Occipital lobe (tissue), 2 donors: ENCODE data around the gene DSCAML1. TPM values are rescaled to one million over a fixed set of nuclear protein-coding genes. Genes with fewer than 3 reads are reported as not detected.

ENCODE experiments used
- DNase-seq: peaks from one replicate; lab custom pipeline; 2025; lab: John Stamatoyannopoulos, UW
- total RNA-seq: library from RNA; depleted of rRNA; stranded (reverse); fragments of >200 nt; gene quantifications from one replicate; pipeline ENCODE4 v1.2.3, GENCODE V29; 2014

The DSCAML1 gene
- total RNA-seq, 1 donor from 2014 or later: 7.6 TPM

DNA sequence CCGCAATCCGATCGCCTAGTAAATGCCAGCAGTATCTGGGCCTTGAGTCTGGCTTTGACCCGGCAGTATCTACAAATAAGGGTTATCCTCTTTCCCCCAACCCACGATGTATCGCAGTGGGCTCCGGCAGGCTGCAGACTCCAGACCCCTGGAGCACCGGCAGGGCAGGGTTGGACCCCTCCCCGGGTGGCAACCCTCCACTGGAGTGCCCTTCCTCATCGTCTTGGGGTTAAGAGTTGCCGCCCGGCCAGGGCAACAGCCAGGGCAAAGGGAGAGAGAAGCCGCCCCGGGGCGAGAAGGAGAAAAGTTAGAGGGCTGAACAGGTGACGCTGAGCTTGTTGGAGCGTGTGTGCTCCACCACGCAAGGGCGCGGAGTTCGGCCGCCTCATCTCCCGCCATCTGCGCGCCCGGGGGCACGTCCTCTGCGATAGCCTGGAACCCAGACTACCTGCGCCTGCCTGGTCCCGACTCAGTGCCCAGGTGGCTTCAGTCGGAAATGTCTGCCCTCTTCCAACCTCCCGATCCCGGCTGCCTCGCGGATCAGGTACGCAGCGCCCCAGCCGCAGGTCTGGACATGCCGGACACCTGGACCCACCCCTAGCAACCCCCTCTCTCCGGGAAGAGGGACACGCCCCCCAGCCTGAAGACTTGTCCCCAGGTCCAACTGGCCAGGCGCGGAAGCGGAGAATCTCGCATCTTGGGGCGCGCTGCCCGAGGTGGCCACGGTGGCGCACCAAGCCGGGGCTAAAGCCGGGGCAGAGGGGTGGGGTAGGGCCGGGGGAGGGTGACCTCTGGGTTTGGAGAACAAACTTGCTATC, 1.2 kb downstream of the DSCAML1 start:
- DNase-seq: no peak

DNA sequence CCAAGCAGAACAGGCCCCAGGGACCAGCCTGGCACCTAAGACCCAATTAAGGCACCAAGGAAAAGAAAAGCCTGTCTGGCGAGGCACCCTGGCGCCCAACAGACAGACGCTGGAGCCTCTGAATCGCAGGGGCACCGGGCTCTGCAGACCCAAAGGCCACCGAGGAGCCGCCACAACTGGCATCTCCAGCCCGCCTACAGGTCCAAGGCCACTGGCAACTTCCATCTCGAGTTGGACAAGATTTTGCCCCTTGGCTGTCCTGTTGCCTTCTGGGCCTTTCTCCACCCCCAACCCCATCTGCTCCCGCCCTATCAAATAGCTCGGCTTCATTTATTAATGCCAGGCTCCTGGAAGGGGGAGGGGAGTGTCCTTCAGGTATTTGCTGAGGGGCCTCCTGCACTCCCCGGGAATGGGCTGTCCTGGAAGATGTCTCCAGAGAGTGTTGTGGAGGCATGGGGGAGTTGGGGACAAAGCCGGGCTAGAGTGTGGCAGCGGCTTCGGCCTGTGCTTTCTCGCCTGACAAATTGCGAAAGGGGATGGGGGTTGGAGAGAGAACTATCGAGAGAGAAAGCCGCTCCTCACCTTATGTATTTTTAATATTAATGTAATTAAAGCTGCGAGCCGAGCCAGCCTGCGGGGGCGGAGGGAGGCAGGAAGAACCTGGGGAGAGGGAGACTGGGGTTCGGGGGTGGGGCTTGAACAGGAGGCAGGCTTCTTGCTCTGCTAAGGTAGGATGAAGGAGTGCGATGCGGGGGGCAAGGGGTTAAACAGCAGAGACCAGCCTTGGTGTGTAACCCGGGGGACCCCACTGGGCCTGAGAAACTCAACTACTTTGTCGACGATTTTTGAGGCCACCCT, 2.0 kb downstream of the DSCAML1 start:
- DNase-seq: no peak

DNA sequence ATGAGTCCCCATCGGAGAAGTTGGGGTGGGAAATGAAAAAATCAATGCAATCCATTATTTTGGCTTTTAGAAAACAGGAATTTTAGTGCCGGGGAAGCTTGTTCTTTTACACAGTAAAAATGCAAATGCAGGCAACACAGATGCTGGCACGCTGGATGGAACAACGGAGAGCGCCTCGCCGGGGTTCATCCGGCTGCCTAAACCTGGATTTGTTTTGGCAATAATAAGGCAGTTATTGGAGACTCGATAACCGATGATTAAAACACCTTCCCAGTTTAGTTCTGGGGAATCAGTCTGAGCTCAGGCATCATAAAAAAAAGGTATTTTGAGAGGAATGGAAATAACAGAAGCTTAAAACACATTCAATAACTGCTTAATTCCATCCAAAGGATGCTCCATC, 2.9 kb downstream of the DSCAML1 start:
- DNase-seq: peak; percentile 35

DNA sequence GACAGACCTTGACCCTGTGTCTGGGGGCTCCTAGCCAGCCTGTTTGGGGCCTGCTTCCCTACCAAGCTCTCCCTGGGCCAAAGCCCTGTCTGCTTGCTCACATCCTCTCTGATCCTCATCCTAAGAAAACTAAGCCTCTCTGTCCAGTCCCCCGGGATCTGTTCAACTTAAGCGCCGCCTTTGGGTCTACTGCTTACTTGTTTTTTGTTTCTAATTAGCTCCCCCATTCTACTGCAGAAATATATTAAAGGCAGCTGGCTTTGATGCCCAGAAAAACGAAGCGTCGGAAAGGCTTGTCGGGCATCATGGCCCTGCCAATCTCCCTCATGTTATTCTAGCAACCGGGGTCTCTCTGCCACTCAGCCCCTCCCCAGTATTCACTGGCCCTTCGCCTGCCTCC, 3.4 kb downstream of the DSCAML1 start:
- no peak for DNase-seq

DNA sequence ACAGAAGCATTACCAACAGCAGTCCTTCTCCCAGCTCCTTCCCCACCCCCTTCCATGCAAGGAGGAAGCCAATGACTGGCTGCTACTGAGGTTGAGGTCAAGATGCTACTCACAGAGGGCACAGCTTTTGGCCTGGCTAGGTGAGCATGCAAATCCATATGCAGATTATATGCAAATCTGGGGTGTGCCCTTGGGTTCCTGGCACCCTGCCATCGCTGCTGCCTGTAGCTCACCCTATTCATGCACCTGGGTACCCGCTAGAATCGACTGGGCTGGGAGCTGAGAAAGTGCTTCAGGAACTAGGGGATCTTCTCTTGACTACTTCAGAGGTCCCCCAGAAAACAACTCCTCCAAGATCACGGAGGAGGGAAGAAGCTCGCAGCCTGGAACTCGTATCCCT, 4.0 kb downstream of the DSCAML1 start:
- DNase-seq: no peak

DNA sequence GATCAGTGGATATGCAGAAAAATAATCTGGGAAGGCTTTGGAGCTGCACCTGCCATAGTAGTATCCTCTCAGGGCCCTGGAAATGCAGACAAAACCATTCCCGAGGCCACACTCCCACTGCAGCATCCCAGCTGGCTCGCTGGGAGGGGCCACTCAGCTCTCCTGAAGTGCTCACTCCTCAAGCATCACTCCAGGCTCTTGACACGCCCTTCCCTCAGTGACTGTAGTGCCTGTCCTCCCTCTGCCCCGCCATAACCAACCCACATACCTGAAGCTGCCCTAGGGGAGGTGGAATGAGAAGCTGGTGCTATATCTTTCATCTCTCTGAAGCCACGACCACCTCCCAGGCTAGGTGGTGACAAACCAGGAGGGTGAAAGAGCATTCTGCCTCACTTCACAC, 4.8 kb downstream of the DSCAML1 start:
- DNase-seq: no peak

DNA sequence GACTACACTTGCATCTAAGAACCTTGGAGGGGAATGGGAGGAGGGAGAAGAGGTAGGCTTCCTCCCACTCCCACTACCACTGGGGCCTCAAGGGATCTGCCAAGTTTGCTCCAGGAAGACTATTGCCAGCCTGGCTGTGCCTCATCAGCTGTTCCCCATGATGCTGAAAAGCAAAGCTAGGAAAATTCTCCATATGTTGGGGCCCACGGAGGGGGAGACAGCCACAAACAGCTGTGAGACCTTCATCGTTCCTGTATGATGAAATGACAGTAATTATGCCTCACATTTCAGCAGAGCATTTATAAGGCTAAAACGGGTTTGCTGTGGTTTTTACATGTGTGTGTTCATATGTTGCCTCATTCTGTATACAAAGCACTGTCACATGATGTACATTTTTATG, 6.7 kb downstream of the DSCAML1 start:
- no peak for DNase-seq

DNA sequence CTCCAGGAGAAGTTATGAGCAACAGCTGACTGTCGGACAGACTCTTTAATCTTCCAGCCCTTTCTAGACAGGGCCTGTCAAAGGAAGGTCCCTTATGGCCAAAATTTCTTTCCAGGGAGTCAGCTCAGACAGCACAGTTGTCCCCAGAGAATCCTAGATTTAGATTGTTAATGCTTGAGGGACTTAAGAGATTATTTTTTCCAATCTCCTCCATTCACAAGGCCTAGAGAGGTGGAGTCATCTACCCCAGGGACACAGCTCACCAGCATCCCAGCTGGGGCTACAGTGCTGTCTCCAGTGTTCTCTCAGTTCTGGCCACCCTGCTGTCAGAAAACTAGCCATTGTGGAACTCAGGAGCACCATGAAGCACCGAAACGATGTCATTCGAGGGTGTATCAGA, 7.8 kb downstream of the DSCAML1 start:
- no peak for DNase-seq

DNA sequence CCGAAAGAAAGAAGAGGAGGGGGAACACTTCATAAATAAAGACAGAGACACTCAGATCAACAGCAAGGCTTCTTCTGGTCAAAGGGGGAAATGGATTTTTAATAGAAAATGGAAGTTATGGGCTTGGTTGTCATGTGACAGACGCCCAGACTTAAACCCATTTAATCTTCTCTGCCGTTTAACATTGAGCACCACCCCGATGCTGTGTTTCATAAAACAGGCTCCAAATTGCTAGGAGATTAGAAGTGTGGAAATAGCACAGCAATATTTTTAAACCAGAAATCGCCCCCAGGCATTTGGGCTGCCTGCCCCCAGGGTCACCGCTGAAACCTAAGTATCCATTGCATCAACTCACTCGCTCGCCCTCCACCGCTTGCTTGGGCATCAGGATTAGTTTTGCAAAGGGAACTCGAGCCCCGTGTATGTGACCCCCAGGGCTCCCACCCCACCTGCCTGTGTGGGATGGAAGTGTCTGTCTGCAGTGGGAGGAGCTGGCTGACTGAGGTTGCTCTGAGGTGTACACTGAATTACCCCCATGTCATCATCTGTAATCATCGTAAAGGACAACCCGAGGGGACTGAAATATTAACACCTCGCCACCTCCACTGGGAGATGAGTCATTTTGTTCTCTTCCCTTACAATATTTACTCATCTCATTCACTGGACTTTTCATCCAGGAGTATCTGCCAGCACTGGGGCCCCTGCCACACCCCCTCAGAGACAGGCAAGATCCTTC, 10.7 kb downstream of the DSCAML1 start:
- DNase-seq: no peak

DNA sequence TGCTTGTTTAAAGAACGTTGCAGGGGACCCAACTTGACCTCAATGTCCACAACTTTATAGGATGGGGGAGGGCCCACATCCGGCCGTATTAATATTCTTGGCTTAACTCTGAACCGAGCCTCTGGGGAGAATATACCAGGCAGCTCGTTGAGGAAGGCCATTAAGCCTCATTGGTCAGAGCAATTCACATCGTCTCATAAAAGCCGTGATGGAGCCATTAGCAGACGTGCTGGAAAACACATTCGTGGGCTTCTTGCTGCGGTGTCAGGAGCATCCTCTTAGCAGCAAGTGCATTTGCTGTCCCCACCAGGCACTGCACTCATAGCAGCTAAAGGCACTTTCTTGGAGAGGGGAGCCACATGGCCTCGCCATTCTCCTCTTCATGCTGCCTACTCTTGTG, 14.9 kb downstream of the DSCAML1 start:
- no peak for DNase-seq

DNA sequence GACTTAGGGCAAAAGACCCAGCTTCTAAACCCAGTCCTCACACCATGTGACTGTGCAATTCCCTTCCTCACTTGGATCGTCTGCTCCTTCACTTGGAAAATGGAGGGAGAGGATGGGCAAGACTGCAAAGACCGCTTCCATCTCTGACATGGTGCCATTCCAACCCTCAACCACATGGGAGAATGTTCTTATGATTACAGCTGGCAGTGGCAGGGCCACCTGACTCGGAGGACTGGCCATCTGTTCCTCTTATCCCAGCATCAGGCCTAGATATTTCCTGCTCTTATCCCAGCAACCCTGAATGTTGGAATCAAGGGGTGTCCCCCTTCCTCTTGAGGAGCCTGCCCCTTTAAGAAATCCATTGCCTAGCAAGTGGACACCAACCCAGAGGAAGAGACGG, 15.4 kb downstream of the DSCAML1 start:
- DNase-seq: no peak

DNA sequence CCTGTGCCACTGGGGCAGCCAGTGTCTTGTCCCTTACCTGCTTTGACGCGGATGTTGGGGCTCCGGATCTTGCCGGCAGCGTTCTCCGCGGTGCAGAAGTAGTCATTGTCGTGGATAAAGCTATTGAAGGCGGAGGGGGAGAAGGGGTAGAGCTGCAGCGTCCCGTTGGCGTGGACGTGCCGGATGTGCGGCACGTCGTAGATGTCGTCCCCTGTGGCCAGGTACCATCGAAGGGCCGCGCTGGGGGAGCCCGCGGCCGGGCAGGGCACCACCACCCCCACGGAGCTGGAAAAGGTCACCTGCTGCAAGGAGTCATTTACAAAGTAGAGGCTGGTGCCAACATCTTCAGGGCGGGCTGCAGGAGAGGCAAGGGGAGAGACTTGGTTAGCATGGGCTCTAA, 16.6 kb downstream of the DSCAML1 start:
- no peak for DNase-seq

DNA sequence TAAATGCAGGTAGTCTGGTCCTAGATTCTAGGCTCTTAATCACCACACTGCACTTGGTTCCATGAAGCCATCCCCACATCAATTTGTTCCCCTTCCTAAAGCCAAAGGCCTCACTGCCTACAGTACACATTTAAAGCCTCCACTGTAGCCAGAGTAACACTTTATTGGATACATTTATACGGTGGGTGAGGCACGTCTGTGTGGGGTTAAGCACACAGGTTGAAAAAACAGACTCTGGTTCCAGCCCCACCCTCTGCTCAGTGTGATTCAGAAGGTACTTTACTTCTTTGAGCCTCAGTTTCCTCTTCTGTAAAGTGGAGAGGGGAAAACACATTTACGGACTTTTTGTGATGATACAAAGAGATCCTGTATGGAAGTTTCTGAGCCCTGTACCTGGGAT, 22.5 kb downstream of the DSCAML1 start:
- no peak for DNase-seq

DNA sequence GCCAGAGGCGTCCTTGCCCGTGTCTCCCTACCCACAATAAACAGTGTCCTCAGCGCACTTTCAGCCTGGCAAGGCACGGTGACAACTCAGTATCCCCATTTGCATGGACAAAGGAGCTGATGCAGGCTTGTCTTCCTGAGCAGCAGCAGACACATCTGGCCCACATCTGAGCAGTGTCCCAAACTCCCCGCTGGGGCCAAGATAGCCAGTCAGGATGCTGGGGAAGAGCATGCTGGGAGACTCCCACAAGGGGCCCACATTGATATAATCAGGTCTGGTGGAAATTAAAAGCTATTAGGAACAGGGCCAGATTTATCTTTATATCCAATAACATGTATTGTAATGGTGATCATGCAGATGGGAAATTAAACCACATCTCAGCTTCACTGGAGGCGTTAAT, 24.7 kb downstream of the DSCAML1 start:
- no peak for DNase-seq

DNA sequence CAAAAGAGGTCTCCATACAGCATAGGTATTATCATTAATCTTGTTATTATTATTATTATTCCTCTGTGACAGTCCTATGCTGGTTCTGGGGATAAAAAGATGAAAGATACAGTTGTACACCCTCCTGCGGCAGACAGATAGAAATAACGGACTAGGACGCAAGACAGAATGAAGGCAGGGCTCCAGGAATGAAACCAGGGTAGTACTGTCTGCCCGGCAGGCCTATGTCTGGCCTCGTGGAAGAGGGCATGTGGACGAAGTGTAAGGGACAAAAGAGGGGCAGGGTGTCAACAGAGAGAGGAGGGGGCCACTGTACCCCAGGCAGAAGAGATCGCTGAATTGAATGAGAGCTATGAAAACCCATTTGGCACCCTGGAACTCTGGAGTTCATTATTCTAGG, 25.2 kb downstream of the DSCAML1 start:
- DNase-seq: no peak

DNA sequence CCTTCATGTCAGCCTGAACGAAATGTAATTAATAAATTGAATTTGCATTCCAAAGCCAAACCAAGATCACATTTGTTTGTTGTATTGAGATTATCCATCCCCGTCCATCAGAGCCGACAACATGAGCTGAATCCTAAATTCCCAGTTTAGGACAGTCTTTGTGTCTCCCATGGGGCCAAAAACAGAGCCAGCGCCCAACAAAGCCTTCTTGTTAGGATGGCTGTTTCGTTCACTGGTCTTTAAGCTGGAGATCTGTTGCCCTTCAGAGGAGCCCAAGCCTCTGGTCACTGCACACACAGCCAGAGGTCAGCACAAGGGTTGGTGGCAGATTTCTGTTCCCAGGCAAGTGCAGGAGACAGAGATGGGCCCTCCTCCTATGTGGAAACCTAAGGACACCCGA, 25.8 kb downstream of the DSCAML1 start:
- DNase-seq: peak; percentile 53

DNA sequence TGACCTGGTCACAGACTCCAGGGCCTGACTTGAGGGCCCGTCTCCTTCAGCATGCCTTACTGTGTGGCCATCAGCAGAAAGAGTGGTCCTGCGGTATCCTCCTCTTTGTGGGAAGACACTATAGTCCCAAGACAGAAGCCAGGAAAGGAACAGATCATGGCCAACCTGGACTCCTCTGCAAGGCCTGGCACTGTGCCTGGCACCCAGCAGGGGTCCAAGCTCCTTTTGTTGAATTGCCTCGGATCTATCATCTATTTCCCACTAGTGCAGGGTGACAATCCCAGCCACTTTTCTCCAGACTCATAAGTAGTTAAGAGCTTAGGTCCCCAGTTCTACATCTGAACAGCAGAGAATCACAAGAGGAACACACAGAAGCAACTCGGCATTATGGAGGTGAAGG, 27.0 kb downstream of the DSCAML1 start:
- no peak for DNase-seq

DNA sequence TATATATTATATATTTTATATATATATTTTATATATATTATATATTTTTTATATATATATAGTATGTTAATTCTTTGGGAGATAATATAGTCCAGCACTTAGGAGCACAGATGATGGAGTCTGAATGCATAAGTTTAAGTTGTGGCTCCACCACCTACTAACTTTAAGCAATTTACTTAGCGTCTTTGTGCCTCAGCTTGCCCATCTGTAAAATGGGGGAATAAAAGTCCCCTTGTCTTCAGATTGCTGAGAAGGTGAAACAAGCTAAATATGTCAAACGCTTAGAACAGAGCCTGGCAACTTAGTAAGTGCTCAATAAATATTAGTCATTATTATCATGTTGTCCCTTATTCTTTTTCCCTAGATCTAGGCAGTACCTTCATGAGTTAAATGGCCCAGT, 27.5 kb downstream of the DSCAML1 start:
- DNase-seq: no peak

DNA sequence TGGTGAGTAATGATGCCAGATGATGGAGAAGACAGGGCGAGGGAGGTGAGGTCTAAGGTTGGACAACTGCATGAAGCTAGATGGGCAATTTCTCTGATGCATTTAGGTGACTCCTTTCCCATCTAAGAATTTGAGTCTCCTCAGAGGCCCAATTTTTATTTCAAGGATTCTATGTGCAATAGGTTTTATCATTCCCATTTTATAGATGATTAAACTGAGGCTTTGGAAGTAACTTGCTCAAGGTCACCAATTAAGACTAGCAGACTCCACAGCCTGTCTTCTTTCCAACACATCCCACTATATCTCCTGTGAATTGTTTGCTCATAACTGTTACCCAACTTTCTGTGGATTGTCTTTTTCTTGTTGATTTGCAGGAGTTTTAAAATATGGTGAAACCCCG, 28.5 kb downstream of the DSCAML1 start:
- no peak for DNase-seq

DNA sequence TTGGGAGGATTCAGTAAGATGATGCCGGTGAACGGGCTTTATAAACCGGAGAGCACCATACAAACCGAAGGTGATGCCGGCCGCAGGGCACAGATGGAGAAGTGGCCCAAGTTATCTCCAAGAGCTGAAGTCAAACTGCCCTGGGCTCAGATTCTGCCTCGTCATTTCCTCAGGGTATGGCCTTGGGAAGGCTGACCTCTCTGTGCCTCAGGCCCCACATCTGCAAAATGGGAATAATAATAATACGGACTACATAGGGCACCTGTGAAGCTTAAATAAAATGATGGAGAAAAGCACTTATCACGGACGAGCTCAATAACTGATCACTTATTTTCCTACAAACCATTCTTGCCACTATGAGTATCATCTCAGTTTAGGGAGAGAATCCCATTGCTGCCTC, 29.9 kb downstream of the DSCAML1 start:
- DNase-seq: no peak

DNA sequence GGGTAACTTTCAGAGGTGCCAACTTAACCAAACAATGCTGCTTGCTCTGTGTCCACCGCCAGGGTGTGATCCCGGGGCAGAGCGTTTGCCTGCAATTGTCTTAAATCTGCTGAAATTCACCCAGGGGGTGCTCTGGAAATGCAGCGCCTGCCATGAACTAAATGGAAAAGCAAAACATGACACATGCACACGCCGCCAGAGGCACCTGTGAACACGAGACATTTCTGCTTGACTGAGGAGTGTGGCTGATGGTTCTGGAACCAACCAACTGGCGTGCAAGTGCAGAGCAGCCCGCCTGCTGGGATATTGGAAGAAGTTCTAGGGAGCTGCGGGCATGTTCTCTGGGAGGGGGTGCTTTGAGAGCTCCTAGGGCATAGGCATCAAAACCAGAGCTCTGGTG, 30.4 kb downstream of the DSCAML1 start:
- no peak for DNase-seq

DNA sequence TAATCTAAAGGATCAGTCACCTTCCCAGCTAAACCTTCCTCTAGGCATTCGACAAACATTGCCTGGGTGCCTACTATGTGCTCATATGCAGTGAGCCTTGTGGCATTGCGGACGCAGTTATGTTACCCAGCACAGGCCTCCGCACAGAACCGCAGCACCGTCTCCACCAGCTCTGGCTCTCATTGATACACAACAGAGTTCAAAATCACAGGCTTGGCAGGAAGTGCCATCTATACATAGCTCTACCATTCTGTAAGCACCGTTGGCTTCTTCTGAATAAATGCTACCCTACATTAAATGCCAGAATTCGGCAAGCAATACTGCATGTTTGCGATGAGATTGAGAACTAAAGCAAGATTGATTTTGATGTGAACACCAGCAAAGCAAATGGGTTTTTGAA, 31.0 kb downstream of the DSCAML1 start:
- DNase-seq: no peak
